Mesothelial cell of epicardium (in vitro differentiated cells): ENCODE data around the gene COQ8A. TPM values are rescaled to one million over a fixed set of nuclear protein-coding genes. Genes with fewer than 3 reads are reported as not detected.
"Not testable (repeated sequence)": the region's sequence is repeated elsewhere in the genome, so short reads cannot be mapped to it uniquely, and the experiment has no call there.

Experiments used
- DNase-seq, 2 experiments: peaks; one replicate each; pipeline ENCODE4 v3.0.0; 2021; ENCODE audit warnings: low spot score in 2 of 2; ENCODE audit not compliant: unreplicated experiment in 2 of 2
- H3K27ac Mint-ChIP-seq: 2 replicates; pipeline ENCODE4 v1.8.0; 2021; ENCODE audit warnings: mixed read lengths
- H3K27me3 Mint-ChIP-seq: 2 replicates; pipeline ENCODE4 v1.8.0; 2021; ENCODE audit warnings: low read depth, mixed read lengths
- H3K36me3 Mint-ChIP-seq: 2 replicates; pipeline ENCODE4 v1.8.0; 2021; ENCODE audit warnings: mixed read lengths
- H3K4me1 Mint-ChIP-seq: 2 replicates; pipeline ENCODE4 v1.8.0; 2021; ENCODE audit warnings: mixed read lengths
- H3K4me3 Mint-ChIP-seq: 2 replicates; pipeline ENCODE4 v1.8.0; 2021; ENCODE audit warnings: mild to moderate bottlenecking, moderate library complexity, mixed read lengths
- H3K9me3 Mint-ChIP-seq: 2 replicates; pipeline ENCODE4 v1.8.0; 2021; ENCODE audit warnings: mixed read lengths
- total RNA-seq: library from RNA; stranded (reverse); gene quantifications from 3 replicates; pipeline ENCODE4 v1.2.1, GENCODE V29; 2021
- TF ChIP-seq, protein P1 (sequence below): fragments of 200-600 bp; sonication (generic); IDR thresholded peaks from one replicate; pipeline ENCODE4 v1.5.0; 2021; ENCODE audit warnings: antibody characterized with exemption; ENCODE audit not compliant: unreplicated experiment

COQ8A gene
- total RNA-seq, 1 donor from 2014 or later, result 19.9 TPM

DNA sequence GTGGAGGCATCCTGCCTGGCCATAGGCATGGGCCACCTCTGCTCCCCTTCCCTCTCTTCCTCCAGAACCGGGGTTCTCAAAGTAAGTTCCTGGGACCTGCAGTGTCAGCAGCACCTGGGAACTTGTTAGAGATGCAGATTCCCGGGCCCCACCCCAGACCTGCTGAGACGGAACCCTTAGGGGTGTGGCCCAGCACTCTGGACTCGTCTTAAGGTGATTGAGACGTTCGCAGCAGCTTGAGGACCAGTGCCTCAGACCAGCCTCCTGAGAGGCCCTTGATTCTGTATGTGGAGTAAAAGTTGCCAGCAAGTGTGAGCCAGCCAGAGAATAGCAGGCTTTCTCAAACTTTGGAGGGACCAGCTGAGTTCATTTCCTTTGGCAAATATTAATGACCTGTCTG lies 14.2 kb downstream of the COQ8A start:
- H3K27ac Mint-ChIP-seq, result no peak overlapping the region
- H3K36me3 Mint-ChIP-seq, result peaks cover 10% of the 10 kb centered on the region
- no peak overlapping the region for H3K4me3 Mint-ChIP-seq
- no peak for DNase-seq
- peaks cover 11% of the 10 kb centered on the region for H3K9me3 Mint-ChIP-seq
- TF ChIP-seq, protein P1, sequence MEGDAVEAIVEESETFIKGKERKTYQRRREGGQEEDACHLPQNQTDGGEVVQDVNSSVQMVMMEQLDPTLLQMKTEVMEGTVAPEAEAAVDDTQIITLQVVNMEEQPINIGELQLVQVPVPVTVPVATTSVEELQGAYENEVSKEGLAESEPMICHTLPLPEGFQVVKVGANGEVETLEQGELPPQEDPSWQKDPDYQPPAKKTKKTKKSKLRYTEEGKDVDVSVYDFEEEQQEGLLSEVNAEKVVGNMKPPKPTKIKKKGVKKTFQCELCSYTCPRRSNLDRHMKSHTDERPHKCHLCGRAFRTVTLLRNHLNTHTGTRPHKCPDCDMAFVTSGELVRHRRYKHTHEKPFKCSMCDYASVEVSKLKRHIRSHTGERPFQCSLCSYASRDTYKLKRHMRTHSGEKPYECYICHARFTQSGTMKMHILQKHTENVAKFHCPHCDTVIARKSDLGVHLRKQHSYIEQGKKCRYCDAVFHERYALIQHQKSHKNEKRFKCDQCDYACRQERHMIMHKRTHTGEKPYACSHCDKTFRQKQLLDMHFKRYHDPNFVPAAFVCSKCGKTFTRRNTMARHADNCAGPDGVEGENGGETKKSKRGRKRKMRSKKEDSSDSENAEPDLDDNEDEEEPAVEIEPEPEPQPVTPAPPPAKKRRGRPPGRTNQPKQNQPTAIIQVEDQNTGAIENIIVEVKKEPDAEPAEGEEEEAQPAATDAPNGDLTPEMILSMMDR, result no peak
- no peaks in the 10 kb centered on the region for H3K27me3 Mint-ChIP-seq
- no peaks in the 10 kb centered on the region for H3K4me1 Mint-ChIP-seq

DNA sequence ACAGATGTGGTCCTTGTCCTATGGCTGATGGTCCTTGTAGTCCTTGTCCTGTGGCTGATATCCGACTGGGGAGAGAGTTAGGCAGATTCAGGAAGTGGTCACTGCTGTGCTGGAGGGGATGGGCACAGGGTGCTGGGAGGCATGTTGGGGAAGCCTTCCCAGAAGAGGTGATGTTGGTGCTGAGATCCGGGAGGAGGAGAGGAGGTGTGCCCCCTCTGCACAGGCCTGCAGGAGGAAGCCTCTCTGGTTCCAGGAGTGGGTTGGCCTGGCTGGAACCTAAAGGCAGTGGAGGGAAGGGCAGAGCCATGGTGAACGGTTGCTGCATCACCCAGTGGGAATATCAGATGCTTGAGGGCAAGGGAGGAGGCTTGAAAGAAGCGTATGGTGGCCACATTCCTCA lies 14.7 kb downstream of the COQ8A start:
- Mint-ChIP-seq H3K9me3 (peaks cover 15% of the 10 kb centered on the region), H3K4me1 (no peaks in the 10 kb centered on the region), H3K27ac (no peak overlapping the region), H3K36me3 (peaks cover 10% of the 10 kb centered on the region), H3K4me3 (no peak overlapping the region), H3K27me3 (no peaks in the 10 kb centered on the region)
- DNase-seq, result no peak
- TF ChIP-seq, protein P1, result no peak

DNA sequence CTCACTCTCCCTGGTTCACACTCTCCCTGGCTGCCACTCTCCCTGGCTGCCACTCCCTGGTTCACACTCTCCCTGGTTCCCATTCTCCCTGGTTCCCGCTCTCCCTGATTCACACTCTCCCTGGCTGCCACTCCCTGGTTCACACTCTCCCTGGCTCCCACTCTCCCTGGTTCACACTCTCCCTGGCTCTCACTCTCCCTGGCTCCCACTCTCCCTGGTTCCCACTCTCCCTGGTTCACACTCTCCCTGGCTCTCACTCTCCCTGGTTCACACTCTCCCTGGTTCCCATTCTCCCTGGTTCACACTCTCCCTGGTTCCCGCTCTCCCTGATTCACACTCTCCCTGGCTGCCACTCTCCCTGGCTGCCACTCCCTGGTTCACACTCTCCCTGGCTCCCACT lies 15.8 kb downstream of the COQ8A start:
- DNase-seq, H3K27me3 Mint-ChIP-seq: not testable (repeated sequence)

DNA sequence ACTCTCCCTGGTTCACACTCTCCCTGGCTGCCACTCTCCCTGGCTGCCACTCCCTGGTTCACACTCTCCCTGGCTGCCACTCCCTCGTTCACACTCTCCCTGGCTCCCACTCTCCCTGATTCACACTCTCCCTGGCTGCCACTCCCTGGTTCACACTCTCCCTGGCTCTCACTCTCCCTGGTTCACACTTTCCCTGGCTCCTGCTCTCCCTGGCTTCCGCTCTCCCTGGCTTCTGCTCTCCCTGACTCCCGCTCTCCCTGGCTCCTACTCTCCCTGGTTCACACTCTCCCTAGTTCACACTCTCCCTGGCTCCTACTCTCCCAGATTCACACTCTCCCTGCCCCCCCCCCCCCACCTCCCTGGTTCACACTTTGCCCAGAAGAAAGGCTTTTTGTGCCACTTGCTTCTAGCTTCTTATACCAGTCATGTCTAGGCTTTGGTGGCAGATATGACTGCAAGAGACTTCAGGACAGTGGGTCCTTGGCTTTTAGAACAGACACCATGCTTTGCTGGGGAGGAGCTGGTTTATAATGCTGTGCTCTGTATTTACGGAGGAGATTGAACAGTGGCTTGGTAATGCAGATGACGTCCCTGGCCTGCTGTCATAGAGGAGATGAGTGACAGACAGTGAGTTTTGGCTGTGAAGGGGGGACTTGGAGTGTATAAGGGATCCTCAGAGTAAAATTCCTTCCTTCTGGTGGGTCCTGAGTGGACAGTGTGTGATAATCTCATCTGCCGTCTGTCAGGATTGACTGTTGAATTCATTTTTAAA lies 17.0 kb downstream of the COQ8A start:
- peaks cover 12% of the 10 kb centered on the region for H3K36me3 Mint-ChIP-seq
- no peaks in the 10 kb centered on the region for H3K4me1 Mint-ChIP-seq

More for the DNA sequence above, 15.8 kb downstream of the COQ8A start:
- H3K36me3 Mint-ChIP-seq, result peaks cover 12% of the 10 kb centered on the region
- not testable (repeated sequence) for H3K4me3 Mint-ChIP-seq, H3K27ac Mint-ChIP-seq, H3K4me1 Mint-ChIP-seq
- peaks cover 15% of the 10 kb centered on the region for H3K9me3 Mint-ChIP-seq

DNA sequence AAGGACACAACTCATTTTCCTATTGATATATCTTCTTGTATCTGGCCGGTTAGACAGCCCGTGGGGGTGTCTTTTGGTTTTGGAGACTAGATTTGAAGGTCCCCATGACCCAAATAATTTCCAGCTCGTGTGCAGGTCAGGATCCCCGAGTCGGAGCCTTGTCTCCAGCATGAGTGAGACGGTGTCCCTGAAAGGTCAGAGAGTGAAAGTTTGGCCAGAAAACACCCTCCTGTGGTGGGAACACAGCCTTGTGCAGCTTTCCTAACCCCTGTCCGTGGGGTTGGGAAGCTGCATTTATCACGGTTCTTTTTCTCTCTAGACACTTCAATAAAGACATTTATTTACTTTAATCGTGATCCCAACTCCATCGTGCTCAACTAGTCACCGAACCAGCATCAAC lies 17.6 kb downstream of the COQ8A start:
- no peak for DNase-seq
- H3K4me3 Mint-ChIP-seq, result no peak overlapping the region
- TF ChIP-seq, protein P1, result no peak
- peaks cover 15% of the 10 kb centered on the region for H3K9me3 Mint-ChIP-seq
- H3K4me1 Mint-ChIP-seq, result no peaks in the 10 kb centered on the region
- H3K27ac Mint-ChIP-seq, result no peak overlapping the region
- no peaks in the 10 kb centered on the region for H3K27me3 Mint-ChIP-seq
- H3K36me3 Mint-ChIP-seq, result peaks cover 12% of the 10 kb centered on the region

More for the DNA sequence above, 17.0 kb downstream of the COQ8A start:
- no peak for DNase-seq
- no peak overlapping the region for H3K4me3 Mint-ChIP-seq
- no peaks in the 10 kb centered on the region for H3K27me3 Mint-ChIP-seq
- TF ChIP-seq, protein P1, result no peak
- H3K9me3 Mint-ChIP-seq, result peaks cover 15% of the 10 kb centered on the region
- no peak overlapping the region for H3K27ac Mint-ChIP-seq

DNA sequence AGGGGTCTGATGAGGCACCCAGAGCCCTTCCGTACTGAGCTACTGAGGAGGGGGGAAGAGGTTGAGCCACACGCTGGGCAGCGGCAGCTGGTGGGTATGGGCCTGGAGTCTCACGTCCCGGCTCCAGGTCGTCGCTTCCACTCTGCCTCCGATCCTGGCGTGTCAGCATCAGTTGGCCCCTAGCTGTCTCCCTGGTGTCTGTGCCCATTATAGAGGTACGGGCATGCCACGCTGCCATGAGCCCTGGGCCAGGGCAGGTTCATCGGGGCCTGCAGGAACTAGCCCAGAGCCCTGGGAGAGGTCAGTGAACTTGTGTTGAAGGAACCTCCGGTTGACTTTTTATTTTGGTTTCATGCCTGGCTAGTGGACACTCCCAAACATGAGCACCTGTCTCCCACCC lies 18.2 kb downstream of the COQ8A start:
- TF ChIP-seq, protein P1, result no peak
- H3K9me3 Mint-ChIP-seq, result peaks cover 15% of the 10 kb centered on the region
- no peaks in the 10 kb centered on the region for H3K27me3 Mint-ChIP-seq
- no peak overlapping the region for H3K27ac Mint-ChIP-seq
- DNase-seq, result no peak
- no peak overlapping the region for H3K4me3 Mint-ChIP-seq
- peaks cover 12% of the 10 kb centered on the region for H3K36me3 Mint-ChIP-seq
- no peaks in the 10 kb centered on the region for H3K4me1 Mint-ChIP-seq
